ENCODE measurements around the gene FAM162A.

FAM162A gene

GRCh38 chr3:122421101-122421500 lies 37.1 kb downstream of the FAM162A start (continued):
- no peak for TF ChIP-seq MYNN (tag by site-specific recombination; IDR thresholded peaks at IDR 0.05; ENCODE audit: borderline replicate concordance)

- Histone ChIP-seq H3K4me3 (ENCODE audit: low read depth, low read length) (no peak overlapping the region), H3K36me3 (ENCODE audit: control insufficient read depth in 2 of 2, insufficient read depth in 1 of 2, low read length in 2 of 2) (peaks cover 5 to 60% of the 10 kb centered on the region in 2 experiments), H3K4me1 (ENCODE audit: control insufficient read depth, insufficient read depth, low read length) (no peaks in the 10 kb centered on the region), H3K27ac (ENCODE audit: extremely low read depth, low read depth, low read length) (no peak overlapping the region), H3K9me3 (ENCODE audit: control insufficient read depth, insufficient read depth, low read depth, low read length) (no peaks in the 10 kb centered on the region)
- TF ChIP-seq ZNF645 (tag by site-specific recombination; IDR thresholded peaks at IDR 0.05), result no peak
- TF ChIP-seq ZNF211 (tag by site-specific recombination; IDR thresholded peaks at IDR 0.05; ENCODE audit: low read depth), result no peak
- TF ChIP-seq ZNF121 (tag by site-specific recombination; IDR thresholded peaks at IDR 0.05), result no peak
- TF ChIP-seq ZNF521 (tag by site-specific recombination; IDR thresholded peaks at IDR 0.05), result no peak
- no peak for TF ChIP-seq ZSCAN16 (tag by site-specific recombination; IDR thresholded peaks at IDR 0.05)
- no peak for TF ChIP-seq ZNF18 (tag by site-specific recombination; IDR thresholded peaks at IDR 0.05)
- TF ChIP-seq ZNF416 (tag by site-specific recombination; IDR thresholded peaks at IDR 0.05), result no peak
- no peak for TF ChIP-seq ATF2 (tag by site-specific recombination; IDR thresholded peaks at IDR 0.05; ENCODE audit: low read depth)
- TF ChIP-seq ZNF24 (tag by site-specific recombination; IDR thresholded peaks at IDR 0.05), result no peak
- TF ChIP-seq ZNF140 (tag by site-specific recombination; IDR thresholded peaks at IDR 0.05), result no peak
- no peak for TF ChIP-seq ZNF707 (tag by site-specific recombination; IDR thresholded peaks at IDR 0.05)
- TF ChIP-seq PATZ1 (tag by site-specific recombination; IDR thresholded peaks at IDR 0.05), result no peak
- no peak for TF ChIP-seq ZNF654 (tag by site-specific recombination; IDR thresholded peaks at IDR 0.05; ENCODE audit: low read depth)
- no peak for TF ChIP-seq ZNF26 (tag by site-specific recombination; IDR thresholded peaks at IDR 0.05)
- no peak for TF ChIP-seq ZNF768 (tag by site-specific recombination; IDR thresholded peaks at IDR 0.05)
- no peak for TF ChIP-seq ZNF585B (tag by site-specific recombination; IDR thresholded peaks at IDR 0.05)
- no peak for TF ChIP-seq ZNF747 (tag by site-specific recombination; IDR thresholded peaks at IDR 0.05)
- no peak for TF ChIP-seq ZNF777 (tag by site-specific recombination; IDR thresholded peaks at IDR 0.05; ENCODE audit: borderline replicate concordance)
- TF ChIP-seq ZFP3 (tag by site-specific recombination; IDR thresholded peaks at IDR 0.05; ENCODE audit: low read depth), result no peak
- TF ChIP-seq ZNF510 (tag by site-specific recombination; IDR thresholded peaks at IDR 0.05; ENCODE audit: insufficient replicate concordance), result no peak
- ChIA-PET CTCF (interaction anchor here (0.6 kb wide), 1 partner anchor 875 kb away, joined by 5 read pairs; no protein-coding TSS in a partner anchor), POLR2A (no interaction called here)
These were observed 37.9 kb downstream of the FAM162A start for GRCh38 chr3:122421836-122422235.
